Progenitor cell of endocrine pancreas (in vitro differentiated cells): ENCODE measurements around the gene LRP11. TPM values are rescaled to one million over a fixed set of nuclear protein-coding genes. Genes with fewer than 3 reads are reported as not detected.
"Not testable (repeated sequence)": the region's sequence is repeated elsewhere in the genome, so short reads cannot be mapped to it uniquely, and the experiment has no call there.

Experiments
- DNase-seq: peaks from one replicate; pipeline ENCODE4 v3.0.0; 2021; ENCODE audit warnings: low spot score; ENCODE audit not compliant: unreplicated experiment
- H3K27ac Mint-ChIP-seq: 2 replicates; pipeline ENCODE4 v1.8.0; 2021; ENCODE audit warnings: mild to moderate bottlenecking, moderate library complexity, mixed read lengths
- H3K27me3 Mint-ChIP-seq: 2 replicates; pipeline ENCODE4 v1.8.0; 2021; ENCODE audit warnings: mixed read lengths
- H3K36me3 Mint-ChIP-seq: 2 replicates; pipeline ENCODE4 v1.8.0; 2022; ENCODE audit warnings: mixed read lengths; ENCODE audit not compliant: insufficient read depth
- H3K4me1 Mint-ChIP-seq: 2 replicates; pipeline ENCODE4 v1.8.0; 2021; ENCODE audit warnings: low read depth, mixed read lengths
- H3K4me3 Mint-ChIP-seq: 2 replicates; pipeline ENCODE4 v1.8.0; 2021; ENCODE audit warnings: low read depth, mild to moderate bottlenecking, moderate library complexity, mixed read lengths
- H3K9me3 Mint-ChIP-seq: 2 replicates; pipeline ENCODE4 v1.8.0; 2021; ENCODE audit warnings: low read depth, mixed read lengths
- CTCF ChIP-seq: fragments of 200-600 bp; sonication (generic); IDR thresholded peaks from one replicate; pipeline ENCODE4 v1.5.0; 2021; ENCODE audit warnings: antibody characterized with exemption, mild to moderate bottlenecking; ENCODE audit not compliant: unreplicated experiment
- total RNA-seq: library from RNA; stranded (reverse); gene quantifications from 2 replicates; pipeline ENCODE4 v1.2.1, GENCODE V29; 2021

Gene LRP11
- total RNA-seq, 1 donor from 2014 or later = 63.3 TPM

- Mint-ChIP-seq H3K4me3 (no peak overlapping the region), H3K27ac (no peak overlapping the region), H3K4me1 (peaks cover 27% of the 10 kb centered on the region), H3K27me3 (no peaks in the 10 kb centered on the region), H3K9me3 (no peaks in the 10 kb centered on the region), H3K36me3 (peaks cover 17% of the 10 kb centered on the region)
- no peak for DNase-seq
- no peak for TF ChIP-seq CTCF
These were observed 12.0 kb downstream of the LRP11 start for GRCh38 chr6:149852180-149852579.

GRCh38 chr6:149851461-149852110 is 12.6 kb downstream of the LRP11 start:
- no peak overlapping the region for H3K27ac Mint-ChIP-seq
- no peak overlapping the region for H3K4me3 Mint-ChIP-seq

DNA sequence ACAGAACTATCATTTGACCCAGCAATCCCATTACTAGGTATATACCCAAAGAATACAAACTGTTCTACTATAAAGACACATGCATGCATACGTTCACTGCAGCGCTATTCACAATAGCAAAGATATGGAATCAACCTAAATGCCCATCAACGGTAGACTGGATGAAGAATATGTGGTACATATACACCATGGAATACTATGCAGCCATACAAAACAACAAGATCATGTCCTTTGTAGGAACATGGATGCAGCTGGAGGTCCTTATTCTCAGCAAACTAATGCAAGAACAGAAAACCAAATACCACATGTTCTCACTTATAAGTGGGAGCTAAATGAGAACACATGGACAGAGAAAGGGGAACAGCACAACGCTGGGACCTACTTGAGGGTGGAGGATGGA is 15.8 kb downstream of the LRP11 start:
- H3K36me3 Mint-ChIP-seq = peaks cover 23% of the 10 kb centered on the region

More at GRCh38 chr6:149851461-149852110, 12.6 kb downstream of the LRP11 start:
- H3K27me3 Mint-ChIP-seq = no peaks in the 10 kb centered on the region
- no peak for TF ChIP-seq CTCF
- H3K36me3 Mint-ChIP-seq = peaks cover 17% of the 10 kb centered on the region
- peaks cover 24% of the 10 kb centered on the region for H3K4me1 Mint-ChIP-seq
- DNase-seq = no peak
- H3K9me3 Mint-ChIP-seq = no peaks in the 10 kb centered on the region

GRCh38 chr6:149847939-149848267 is 16.3 kb downstream of the LRP11 start:
- DNase-seq = no peak
- H3K4me1 Mint-ChIP-seq = peaks cover 3% of the 10 kb centered on the region
- H3K36me3 Mint-ChIP-seq = peaks cover 23% of the 10 kb centered on the region
- no peak overlapping the region for H3K27ac Mint-ChIP-seq
- TF ChIP-seq CTCF = no peak
- H3K27me3 Mint-ChIP-seq = peaks cover 3% of the 10 kb centered on the region
- no peak overlapping the region for H3K4me3 Mint-ChIP-seq
- no peaks in the 10 kb centered on the region for H3K9me3 Mint-ChIP-seq

More for the DNA sequence above, 15.8 kb downstream of the LRP11 start:
- not testable (repeated sequence) for H3K27ac Mint-ChIP-seq, H3K27me3 Mint-ChIP-seq, H3K4me3 Mint-ChIP-seq, DNase-seq, H3K4me1 Mint-ChIP-seq, H3K9me3 Mint-ChIP-seq

DNA sequence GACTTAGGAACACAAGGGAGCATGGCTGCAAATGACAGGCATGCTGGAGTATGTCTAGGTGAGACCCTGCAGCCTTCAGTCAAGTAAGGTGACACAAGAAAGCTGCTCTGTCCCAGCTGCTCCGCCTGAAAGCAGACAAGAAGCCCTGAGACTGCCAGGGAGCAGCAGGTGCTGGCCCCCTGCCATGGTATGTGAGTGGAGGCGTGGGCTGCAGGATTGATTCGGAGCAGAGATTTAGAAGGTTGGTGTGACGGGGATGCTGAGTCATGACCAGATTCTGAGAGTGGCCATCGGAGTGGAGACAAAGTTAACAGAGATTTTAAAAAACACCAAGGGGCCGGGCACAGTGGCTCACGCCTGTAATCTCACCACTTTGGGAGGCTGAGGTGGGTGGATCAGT is 17.8 kb downstream of the LRP11 start:
- no peak for DNase-seq
- no peak overlapping the region for H3K27ac Mint-ChIP-seq
- peaks cover 2% of the 10 kb centered on the region for H3K4me1 Mint-ChIP-seq
- no peak overlapping the region for H3K4me3 Mint-ChIP-seq
- H3K36me3 Mint-ChIP-seq = peaks cover 23% of the 10 kb centered on the region
- TF ChIP-seq CTCF = no peak
- H3K9me3 Mint-ChIP-seq = no peaks in the 10 kb centered on the region
- H3K27me3 Mint-ChIP-seq = peaks cover 3% of the 10 kb centered on the region

GRCh38 chr6:149845549-149845948 is 18.6 kb downstream of the LRP11 start:
- Mint-ChIP-seq H3K27ac (no peak overlapping the region), H3K27me3 (peaks cover 3% of the 10 kb centered on the region), H3K4me1 (peaks cover 2% of the 10 kb centered on the region), H3K36me3 (peaks cover 18% of the 10 kb centered on the region), H3K4me3 (no peak overlapping the region), H3K9me3 (no peaks in the 10 kb centered on the region)
- DNase-seq = no peak
- no peak for TF ChIP-seq CTCF
